Measurements from ENCODE around the gene DPY19L1. TPM values are rescaled to one million over a fixed set of nuclear protein-coding genes. Genes with fewer than 3 reads are reported as not detected.
"Not testable (repeated sequence)": the region's sequence is repeated elsewhere in the genome, so short reads cannot be mapped to it uniquely, and the experiment has no call there.

Gene DPY19L1
- total RNA-seq, 1 experiment from 2014 or later: 9.0 TPM

- no peaks in the 10 kb centered on the region for H3K36me3 Mint-ChIP-seq (ENCODE audit: insufficient read depth, unreplicated experiment)
- no peak overlapping the region for H3K4me3 Mint-ChIP-seq (ENCODE audit: unreplicated experiment)
- TF ChIP-seq CTCF (IDR thresholded peaks at IDR 0.05; ENCODE audit: unreplicated experiment): no peak
- DNase-seq (ENCODE audit: unreplicated experiment): no peak
- POLR2A ChIA-PET: no interaction called here
- H3K4me1 Mint-ChIP-seq (ENCODE audit: insufficient read depth, unreplicated experiment): no peaks in the 10 kb centered on the region
- CTCF ChIA-PET: no interaction called here
- H3K27me3 Mint-ChIP-seq (ENCODE audit: insufficient read depth, unreplicated experiment): no peaks in the 10 kb centered on the region
- no peaks in the 10 kb centered on the region for H3K9me3 Mint-ChIP-seq (ENCODE audit: unreplicated experiment)
- intact Hi-C loops (cut with micrococcal nuclease): no loop called here
- H3K27ac Mint-ChIP-seq (ENCODE audit: low read depth, unreplicated experiment): no peak overlapping the region
- no TSS peak for BruUV-seq (replicated peaks)
These were observed 79.3 kb downstream of the DPY19L1 start for GRCh38 chr7:34958021-34958420.

- Mint-ChIP-seq H3K9me3 (ENCODE audit: unreplicated experiment) (no peaks in the 10 kb centered on the region), H3K4me1 (ENCODE audit: insufficient read depth, unreplicated experiment) (no peaks in the 10 kb centered on the region), H3K4me3 (ENCODE audit: unreplicated experiment) (no peak overlapping the region), H3K36me3 (ENCODE audit: insufficient read depth, unreplicated experiment) (no peaks in the 10 kb centered on the region), H3K27ac (ENCODE audit: low read depth, unreplicated experiment) (no peak overlapping the region), H3K27me3 (ENCODE audit: insufficient read depth, unreplicated experiment) (no peaks in the 10 kb centered on the region)
- no peak for DNase-seq (ENCODE audit: unreplicated experiment)
- no TSS peak for BruUV-seq (replicated peaks)
- intact Hi-C loops (cut with micrococcal nuclease): no loop called here
- no peak for TF ChIP-seq CTCF (IDR thresholded peaks at IDR 0.05; ENCODE audit: unreplicated experiment)
- ChIA-PET POLR2A (no interaction called here), CTCF (no interaction called here)
These were observed 84.5 kb downstream of the DPY19L1 start for GRCh38 chr7:34952822-34953221.

- no peaks in the 10 kb centered on the region for H3K9me3 Mint-ChIP-seq (ENCODE audit: unreplicated experiment)
- no peak overlapping the region for H3K27ac Mint-ChIP-seq (ENCODE audit: low read depth, unreplicated experiment)
- no peak for DNase-seq (ENCODE audit: unreplicated experiment)
- H3K27me3 Mint-ChIP-seq (ENCODE audit: insufficient read depth, unreplicated experiment): no peaks in the 10 kb centered on the region
- no peak for TF ChIP-seq CTCF (IDR thresholded peaks at IDR 0.05; ENCODE audit: unreplicated experiment)
- ChIA-PET CTCF (no interaction called here), POLR2A (no interaction called here)
- H3K4me3 Mint-ChIP-seq (ENCODE audit: unreplicated experiment): no peak overlapping the region
- H3K4me1 Mint-ChIP-seq (ENCODE audit: insufficient read depth, unreplicated experiment): no peaks in the 10 kb centered on the region
- BruUV-seq (replicated peaks): no TSS peak
- no peaks in the 10 kb centered on the region for H3K36me3 Mint-ChIP-seq (ENCODE audit: insufficient read depth, unreplicated experiment)
- intact Hi-C loops (cut with micrococcal nuclease): no loop called here
These were observed 87.9 kb downstream of the DPY19L1 start for GRCh38 chr7:34949361-34949760.

- CTCF ChIA-PET: not testable (repeated sequence)
These were observed 89.9 kb downstream of the DPY19L1 start for GRCh38 chr7:34947427-34947826.

GRCh38 chr7:34946486-34946885 lies 90.8 kb downstream of the DPY19L1 start:
- DNase-seq (ENCODE audit: unreplicated experiment): no peak
- ChIA-PET CTCF (no interaction called here), POLR2A (no interaction called here)
- intact Hi-C loops (cut with micrococcal nuclease): no loop called here
- no peak for TF ChIP-seq CTCF (IDR thresholded peaks at IDR 0.05; ENCODE audit: unreplicated experiment)
- Mint-ChIP-seq H3K4me3 (ENCODE audit: unreplicated experiment) (no peak overlapping the region), H3K9me3 (ENCODE audit: unreplicated experiment) (no peaks in the 10 kb centered on the region), H3K4me1 (ENCODE audit: insufficient read depth, unreplicated experiment) (no peaks in the 10 kb centered on the region), H3K36me3 (ENCODE audit: insufficient read depth, unreplicated experiment) (no peaks in the 10 kb centered on the region), H3K27ac (ENCODE audit: low read depth, unreplicated experiment) (no peak overlapping the region), H3K27me3 (ENCODE audit: insufficient read depth, unreplicated experiment) (no peaks in the 10 kb centered on the region)
- BruUV-seq (replicated peaks): no TSS peak

More at GRCh38 chr7:34947427-34947826, 89.9 kb downstream of the DPY19L1 start:
- H3K27ac Mint-ChIP-seq (ENCODE audit: low read depth, unreplicated experiment); H3K9me3 Mint-ChIP-seq (ENCODE audit: unreplicated experiment); intact Hi-C loops (cut with micrococcal nuclease); POLR2A ChIA-PET; H3K4me1 Mint-ChIP-seq (ENCODE audit: insufficient read depth, unreplicated experiment); DNase-seq (ENCODE audit: unreplicated experiment); H3K4me3 Mint-ChIP-seq (ENCODE audit: unreplicated experiment); H3K36me3 Mint-ChIP-seq (ENCODE audit: insufficient read depth, unreplicated experiment); H3K27me3 Mint-ChIP-seq (ENCODE audit: insufficient read depth, unreplicated experiment); BruUV-seq (replicated peaks): not testable (repeated sequence)

GRCh38 chr7:34945894-34946477 lies 91.3 kb downstream of the DPY19L1 start:
- POLR2A ChIA-PET; H3K27ac Mint-ChIP-seq (ENCODE audit: low read depth, unreplicated experiment); H3K36me3 Mint-ChIP-seq (ENCODE audit: insufficient read depth, unreplicated experiment); intact Hi-C loops (cut with micrococcal nuclease); H3K9me3 Mint-ChIP-seq (ENCODE audit: unreplicated experiment); CTCF ChIA-PET; H3K27me3 Mint-ChIP-seq (ENCODE audit: insufficient read depth, unreplicated experiment); H3K4me3 Mint-ChIP-seq (ENCODE audit: unreplicated experiment); DNase-seq (ENCODE audit: unreplicated experiment); H3K4me1 Mint-ChIP-seq (ENCODE audit: insufficient read depth, unreplicated experiment); BruUV-seq (replicated peaks): not testable (repeated sequence)

All from MCF 10A (cell line).